HepG2 (cell line): ENCODE results near the gene ADSS1. TPM values are rescaled to one million over a fixed set of nuclear protein-coding genes. Genes with fewer than 3 reads are reported as not detected.
A peak's percentile ranks its signal among the peaks of the same experiment; 100 is the strongest.

Experiments used
- ATAC-seq: fragments of 200-7000 bp; cut with Tn5 transposase; 3 replicates; pipeline ENCODE4 v1.9.1; 2020; ENCODE audit warnings: mild to moderate bottlenecking, moderate library complexity
- BruUV-seq: library from RNA; stranded (reverse); fragments of 400-500 nt; replicated peaks from 2 replicates; lab custom pipeline; 2021; lab: Mats Ljungman, UMichigan
- CTCF ChIA-PET: fragments of 300-600 bp; formaldehyde crosslinking; extraction: SDS; loops from one replicate; lab custom pipeline; 2021; ENCODE audit warnings: low total read pairs, inconsistent platforms, low intra/inter-chr PET ratio; lab: Yijun Ruan, JAX
- POLR2A ChIA-PET: fragments of 350-600 bp; sonication (Branson Sonifier 250); formaldehyde crosslinking; loops from one replicate; lab custom pipeline; 2020; ENCODE audit warnings: antibody characterized with exemption, inconsistent platforms; lab: Yijun Ruan, JAX
- DNase-seq: peaks from one replicate; pipeline ENCODE4 v3.0.0-alpha.2; 2015; ENCODE audit warnings: low spot score
- FAIRE-seq: peaks from 3 replicates; lab custom pipeline; 2011; peaks lifted over from hg19 to GRCh38; lab: Jason Lieb, UNC
- H2AFZ ChIP-seq: one replicate; pipeline ENCODE4 v1.6.1; 2011; ENCODE audit warnings: low read length, inconsistent platforms
- H3K27ac ChIP-seq: fragments of 300-600 bp; 3 replicates; pipeline ENCODE4 v1.8.0; 2011; ENCODE audit warnings: mixed run types, mild to moderate bottlenecking, mixed read lengths, low read length, inconsistent platforms; ENCODE audit not compliant: insufficient read depth; ENCODE audit errors: extremely low read length
- H3K27me3 ChIP-seq, 2 experiments: fragments of 200-600 bp in 1 of 2; 2 replicates in 1 of 2; 3 replicates in 1 of 2; pipeline versions ENCODE4 v1.6.0 to v1.8.0; 2011; ENCODE audit warnings: low read length in 2 of 2, mild to moderate bottlenecking in 2 of 2, moderate library complexity in 2 of 2, inconsistent platforms in 1 of 2; ENCODE audit not compliant: insufficient read depth in 2 of 2, control insufficient read depth in 1 of 2
- H3K36me3 ChIP-seq, 2 experiments: fragments of 200-600 bp in 1 of 2; replicated peaks in 1 of 2; 2 replicates in 1 of 2; 3 replicates in 1 of 2; pipeline versions ENCODE4 v1.5.1 to v1.8.0; 2011; ENCODE audit warnings: low read length in 2 of 2, inconsistent platforms in 1 of 2; ENCODE audit not compliant: insufficient read depth in 2 of 2, control insufficient read depth in 1 of 2
- H3K4me1 ChIP-seq: 2 replicates; pipeline ENCODE4 v1.5.1; 2012; ENCODE audit warnings: low read length, inconsistent platforms; ENCODE audit not compliant: insufficient read depth
- H3K4me2 ChIP-seq: 2 replicates; pipeline ENCODE4 v1.6.0; 2011; ENCODE audit warnings: low read depth, low read length, inconsistent platforms
- H3K4me3 ChIP-seq, 3 experiments: fragments of 200-600 bp in 1 of 3; sonication (generic), shearing (Covaris generic) in 1 of 3; replicated peaks in 1 of 3; 2 replicates each; pipeline ENCODE4 v1.5.1; 2011 to 2016; ENCODE audit warnings: low read length in 3 of 3, inconsistent platforms in 2 of 3, low read depth in 2 of 3, mild to moderate bottlenecking in 2 of 3, control low read depth in 1 of 3, mixed read lengths in 1 of 3; ENCODE audit not compliant: insufficient read depth in 1 of 3
- H3K79me2 ChIP-seq: one replicate; pipeline ENCODE4 v1.6.1; 2011; ENCODE audit warnings: low read length, inconsistent platforms; ENCODE audit not compliant: insufficient read depth
- H3K9ac ChIP-seq: 2 replicates; pipeline ENCODE4 v1.6.0; 2011; ENCODE audit warnings: mild to moderate bottlenecking, low read depth, low read length, inconsistent platforms; ENCODE audit not compliant: insufficient read depth
- H3K9me3 ChIP-seq: 2 replicates; pipeline ENCODE4 v1.5.1; 2012; ENCODE audit warnings: mild to moderate bottlenecking, low read length
- H4K20me1 ChIP-seq: 2 replicates; pipeline ENCODE4 v1.6.0; 2011; ENCODE audit warnings: inconsistent platforms, mild to moderate bottlenecking, low read length, moderate library complexity; ENCODE audit not compliant: insufficient read depth
- AGO2 ChIP-seq: fragments of 200-400 bp; formaldehyde crosslinking; optimal IDR thresholded peaks from 2 replicates; pipeline ENCODE3; 2017; ENCODE audit warnings: mild to moderate bottlenecking, low read depth, low read length, moderate library complexity
- FOXK1 ChIP-seq: sonication (generic); formaldehyde crosslinking; IDR thresholded peaks from 2 replicates; pipeline ENCODE4 v1.4.0; 2020; ENCODE audit warnings: low read depth, missing genetic modification reagents, borderline replicate concordance
- FUBP1 ChIP-seq: sonication (generic); formaldehyde crosslinking; IDR thresholded peaks from 2 replicates; pipeline ENCODE4 v1.5.1; 2020; ENCODE audit warnings: missing genetic modification reagents, mild to moderate bottlenecking, borderline replicate concordance
- KMT2A ChIP-seq: sonication (generic); formaldehyde crosslinking; IDR thresholded peaks from 2 replicates; pipeline ENCODE4 v1.4.0; 2020; ENCODE audit warnings: missing genetic modification reagents
- KMT2B ChIP-seq: IDR thresholded peaks from 2 replicates; pipeline ENCODE4 v1.6.1; 2016; ENCODE audit warnings: missing genetic modification reagents, missing compliant biosample characterization
- MTF2 ChIP-seq: sonication (generic); formaldehyde crosslinking; IDR thresholded peaks from 2 replicates; pipeline ENCODE4 v1.5.0; 2020; ENCODE audit warnings: missing genetic modification reagents, borderline replicate concordance
- NFYC ChIP-seq: IDR thresholded peaks from 2 replicates; pipeline ENCODE4 v1.6.1; 2016; ENCODE audit warnings: missing genetic modification reagents, missing compliant biosample characterization
- POLR2A ChIP-seq, 2 experiments: IDR thresholded peaks; 2 replicates each; pipeline ENCODE4 v1.6.1; 2011; ENCODE audit warnings: low read depth in 2 of 2, low read length in 2 of 2, mild to moderate bottlenecking in 1 of 2, moderate library complexity in 1 of 2; ENCODE audit not compliant: insufficient read depth in 1 of 2
- SP4 ChIP-seq: sonication (generic); formaldehyde crosslinking; IDR thresholded peaks from 2 replicates; pipeline ENCODE4 v1.8.1; 2023; ENCODE audit warnings: mild to moderate bottlenecking, missing genetic modification reagents
- STAT5B ChIP-seq: sonication (generic); formaldehyde crosslinking; IDR thresholded peaks from 2 replicates; pipeline ENCODE4 v1.4.0; 2020; ENCODE audit warnings: missing genetic modification reagents
- TBL1XR1 ChIP-seq: fragments of 150-350 bp; IDR thresholded peaks from 2 replicates; pipeline ENCODE4 v1.6.1; 2014; ENCODE audit warnings: borderline replicate concordance, low read length; ENCODE audit not compliant: partially characterized antibody
- ZNF121 ChIP-seq: sonication (generic); formaldehyde crosslinking; IDR thresholded peaks from 2 replicates; pipeline ENCODE4 v1.5.0; 2020; ENCODE audit warnings: mild to moderate bottlenecking, missing genetic modification reagents
- ZNF138 ChIP-seq: sonication (generic); formaldehyde crosslinking; IDR thresholded peaks from 2 replicates; pipeline ENCODE4 v1.5.0; 2020; ENCODE audit warnings: mild to moderate bottlenecking, low read depth, missing genetic modification reagents
- ZNF281 ChIP-seq: sonication (generic); formaldehyde crosslinking; IDR thresholded peaks from 2 replicates; pipeline ENCODE4 v1.4.0; 2020; ENCODE audit warnings: missing genetic modification reagents, borderline replicate concordance
- ZNF350 ChIP-seq: sonication (generic); formaldehyde crosslinking; IDR thresholded peaks from 2 replicates; pipeline ENCODE4 v1.4.0; 2020; ENCODE audit warnings: mild to moderate bottlenecking, low read depth, missing genetic modification reagents, borderline replicate concordance
- ZNF678 ChIP-seq: sonication (generic); formaldehyde crosslinking; IDR thresholded peaks from 2 replicates; pipeline ENCODE4 v1.4.0; 2020; ENCODE audit warnings: mild to moderate bottlenecking, missing genetic modification reagents
- ZNF703 ChIP-seq: sonication (generic); formaldehyde crosslinking; IDR thresholded peaks from 2 replicates; pipeline ENCODE4 v1.5.1; 2020; ENCODE audit warnings: missing genetic modification reagents, mild to moderate bottlenecking, moderate library complexity, borderline replicate concordance
- ZZZ3 ChIP-seq: sonication (generic); formaldehyde crosslinking; IDR thresholded peaks from 2 replicates; pipeline ENCODE4 v1.4.0; 2020; ENCODE audit warnings: missing genetic modification reagents, mild to moderate bottlenecking, borderline replicate concordance
- WGBS: methylation state at CpG from one replicate; pipeline ENCODE4 v1.1.6; 2017; ENCODE audit warnings: low lambda C conversion rate; 5-methylcytosine and 5-hydroxymethylcytosine counted together
- in situ Hi-C: cut with HindIII; loops from 2 replicates; pipeline ENCODE4 v1.10.0; 2017; ENCODE audit warnings: low pct_unique_long_range_greater_than_20kb; ENCODE audit not compliant: extremely low pct_ligation_motif_present
- intact Hi-C: fragments of 100-400 bp; cut with micrococcal nuclease; formaldehyde crosslinking; loops from one replicate; pipeline ENCODE4 v1.10.0; 2022; ENCODE audit not compliant: unreplicated experiment
- polyA plus RNA-seq, 8 experiments: library from polyadenylated mRNA; depleted of rRNA in 3 of 8; stranded (reverse) in 7 of 8; unstranded in 1 of 8; fragments of >200 nt; fragmentation: Illumina TruSeq in 4 of 8; extraction: Trizol in 4 of 8; gene quantifications; 2 replicates each; pipeline versions ENCODE4 v1.2.1 to v1.2.3, GENCODE V29; 2011 to 2016; ENCODE audit warnings: low read depth in 4 of 8, missing spikeins in 1 of 8, mixed read lengths in 1 of 8; ENCODE audit not compliant: insufficient read depth in 1 of 8
- total RNA-seq, 5 experiments: library from RNA; depleted of rRNA; stranded (reverse); fragments of >200 nt; fragmentation: Illumina TruSeq; extraction: Trizol; gene quantifications; 2 replicates each; pipeline ENCODE4 v1.2.3, GENCODE V29; 2016; ENCODE audit warnings: low read depth in 1 of 5

The ADSS1 gene
- total and polyA plus RNA-seq, 2 of the 13 experiments (the other 11 are each of a cell fraction or from before 2014, with no cell fraction given) = 1.0 to 36.7 TPM

GRCh38 chr14:104769324-104770071, 45.5 kb downstream of the ADSS1 start:
- peaks cover 5% of the 10 kb centered on the region for H4K20me1 ChIP-seq
- FAIRE-seq (no peak), ATAC-seq (no peak), DNase-seq (no peak)
- H3K36me3 ChIP-seq = peaks cover 19 to 27% of the 10 kb centered on the region in 2 experiments; a peak in 4 of 5 replicates
- in situ Hi-C loops = loop anchor here (5.0 kb wide), 2 partner anchors 53 to 98 kb away; partner anchors contain the start of gene CEP170B
- CTCF ChIA-PET = interaction anchor here (1.2 to 2.5 kb wide), 4 partner anchors 28 to 102 kb away, joined by 3 to 15 read pairs (median 10); no protein-coding TSS in a partner anchor
- peak overlapping the region in 2 of 3 experiments; percentile 44 to 62; a peak in 3 of 6 replicates for H3K4me3 ChIP-seq
- H3K9ac ChIP-seq = peak overlapping the region; percentile 59; the same call in 1 of the 2 replicates
- 79% methylated on average over 16 of the region's 18 CpGs for WGBS
- H3K9me3 ChIP-seq = peaks cover 8% of the 10 kb centered on the region
- H3K4me1 ChIP-seq = peaks cover 25% of the 10 kb centered on the region
- H3K4me2 ChIP-seq = peak overlapping the region; percentile 77
- intact Hi-C loops = loop anchor here (1.0 to 2.0 kb wide), 2 partner anchors 95 to 104 kb away; partner anchors contain the start of gene CEP170B
- no peaks in the 10 kb centered on the region; a peak in 1 of 5 replicates for H3K27me3 ChIP-seq
- POLR2A ChIA-PET = interaction anchor here (1.0 to 4.1 kb wide), 15 partner anchors 9 to 107 kb away, joined by 3 to 59 read pairs (median 7); partner anchors contain the start of genes AKT1, CEP170B, SIVA1 and ZBTB42
- H2AFZ ChIP-seq = no peak overlapping the region
- H3K27ac ChIP-seq = peak overlapping the region; percentile 72
- no TSS peak for BruUV-seq
- H3K79me2 ChIP-seq = peaks cover 33% of the 10 kb centered on the region
- TF ChIP-seq KMT2B (no peak), ZNF138 (CRISPR knock-in tag) (no peak), ZZZ3 (CRISPR knock-in tag) (no peak), TBL1XR1 (no peak), SP4 (CRISPR knock-in tag) (no peak), AGO2 (peak; percentile 67), FUBP1 (no peak), STAT5B (CRISPR knock-in tag) (no peak), ZNF281 (CRISPR knock-in tag) (0 out of 2 replicates have a peak, but pooled peaks have one; percentile 31), KMT2A (no peak), FOXK1 (CRISPR knock-in tag) (no peak), POLR2A (IDR thresholded peaks at IDR 0.05; ENCODE audit: insufficient read depth in 1 of 2, low read depth in 2 of 2, low read length in 2 of 2) (peak in 1 of 2 experiments; percentile 43; a peak in 1 of 4 replicates), ZNF350 (no peak), MTF2 (CRISPR knock-in tag) (no peak), ZNF121 (CRISPR knock-in tag) (no peak), ZNF703 (CRISPR knock-in tag) (no peak), ZNF678 (CRISPR knock-in tag) (no peak), NFYC (CRISPR knock-in tag) (no peak)
